HuH-7 (cell line): ENCODE measurements around the gene ERC1.
A peak's percentile ranks its signal among the peaks of the same experiment; 100 is the strongest.

Experiments used
- DNase-seq: peaks from one replicate; pipeline ENCODE4 v3.0.0; 2011; ENCODE audit warnings: low spot score

ERC1 gene

GRCh38 chr12:1533602-1534304 lies 542.7 kb downstream of the ERC1 start:
- no peak for DNase-seq

GRCh38 chr12:1534748-1535147 lies 543.7 kb downstream of the ERC1 start:
- no peak for DNase-seq

DNA sequence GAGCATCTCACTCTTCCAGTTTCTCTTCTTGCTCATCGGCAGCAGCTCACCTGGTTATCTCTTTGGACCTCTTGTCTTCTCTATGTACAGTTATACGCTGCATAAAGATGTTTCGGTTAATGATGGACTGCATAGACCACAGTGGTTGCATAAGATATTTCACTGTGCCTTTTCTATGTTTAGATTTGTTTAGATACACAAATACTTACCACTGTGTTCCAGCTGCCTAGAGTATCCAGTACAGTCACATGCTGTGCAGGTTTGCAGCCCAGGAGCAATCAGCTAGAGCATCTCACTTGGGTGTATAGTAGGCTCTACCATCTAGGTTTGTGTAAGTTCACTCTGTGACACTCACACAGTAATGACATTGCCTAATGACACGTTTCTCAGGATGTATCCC lies 545.8 kb downstream of the ERC1 start:
- no peak for DNase-seq

GRCh38 chr12:1539135-1539534 lies 548.1 kb downstream of the ERC1 start:
- no peak for DNase-seq

DNA sequence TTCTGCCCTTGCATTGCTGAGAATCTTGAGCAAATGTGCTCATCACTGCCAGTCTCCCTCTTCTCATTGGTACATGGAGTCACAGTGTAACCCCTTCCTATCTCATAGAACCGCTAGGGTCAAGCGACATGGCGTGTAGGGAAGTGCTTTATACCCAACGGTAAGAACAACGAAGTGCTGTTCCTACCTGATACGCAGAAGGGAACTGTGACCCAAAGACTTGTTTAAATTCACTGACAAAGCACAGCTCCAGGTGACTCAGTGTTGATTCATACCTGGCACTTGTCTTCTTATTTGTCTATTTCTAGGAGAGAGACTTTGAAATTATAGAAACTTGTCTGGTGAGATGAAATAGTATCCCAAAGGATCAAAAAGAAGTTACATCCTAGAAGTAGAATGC lies 549.7 kb downstream of the ERC1 start:
- DNase-seq: no peak

DNA sequence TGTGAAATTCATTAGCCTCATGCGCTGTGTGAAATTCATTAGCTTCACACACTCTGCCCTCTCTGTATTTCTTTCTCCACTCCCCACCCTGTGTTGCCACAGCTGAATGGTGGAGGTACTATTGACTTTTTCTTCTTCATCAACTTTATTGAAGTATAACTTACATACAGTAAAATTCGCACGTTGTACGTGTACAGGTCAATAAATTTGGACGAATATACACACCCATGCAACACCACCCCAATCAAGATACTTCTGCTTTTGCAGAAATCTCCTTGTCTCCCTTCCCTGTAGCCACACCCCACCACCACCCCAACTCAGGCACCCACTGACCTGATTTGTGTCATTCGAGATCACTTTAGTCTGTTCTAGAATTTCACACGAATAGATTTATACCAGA lies 551.6 kb downstream of the ERC1 start:
- DNase-seq: no peak

DNA sequence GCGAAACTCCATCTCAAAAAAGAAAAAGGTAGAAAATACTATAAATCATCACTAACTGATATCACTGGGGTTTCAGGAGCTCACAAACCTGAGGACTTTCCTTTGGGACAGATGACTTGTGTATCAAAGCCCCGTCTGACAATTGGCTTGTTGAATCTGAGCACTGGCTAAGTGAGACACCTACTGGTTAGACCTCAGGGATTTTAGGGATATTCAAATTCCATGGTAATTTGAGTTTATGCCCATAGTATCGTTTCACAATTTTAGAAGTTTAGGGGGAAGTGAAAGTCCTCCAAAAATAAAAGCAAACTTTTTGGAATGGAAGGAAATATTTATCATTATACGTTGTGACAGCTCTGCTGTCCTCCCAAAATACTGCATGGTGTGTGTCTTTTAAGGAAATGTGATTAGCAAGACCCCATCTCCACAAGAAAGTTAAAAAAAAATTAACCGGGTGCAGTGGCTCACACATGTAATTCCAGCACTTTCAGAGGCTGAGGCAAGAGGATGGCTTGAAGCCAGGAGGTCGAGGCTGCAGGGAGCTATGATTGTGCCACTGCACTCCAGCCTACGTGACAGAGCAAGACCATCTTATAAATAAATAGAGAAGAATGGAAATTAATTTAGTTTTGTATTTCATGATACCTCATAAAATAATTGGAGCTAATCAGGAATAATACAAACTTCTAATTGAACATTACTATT lies 554.1 kb downstream of the ERC1 start:
- peak; percentile 43 for DNase-seq
